NCI-H524 treated with DMSO at 0.1 percent for 48 hours (cell line): ENCODE data around the gene MYOD1.

ENCODE experiments used
- DNase-seq: peaks from one replicate; lab custom pipeline; 2025; lab: John Stamatoyannopoulos, UW

Gene MYOD1

DNA sequence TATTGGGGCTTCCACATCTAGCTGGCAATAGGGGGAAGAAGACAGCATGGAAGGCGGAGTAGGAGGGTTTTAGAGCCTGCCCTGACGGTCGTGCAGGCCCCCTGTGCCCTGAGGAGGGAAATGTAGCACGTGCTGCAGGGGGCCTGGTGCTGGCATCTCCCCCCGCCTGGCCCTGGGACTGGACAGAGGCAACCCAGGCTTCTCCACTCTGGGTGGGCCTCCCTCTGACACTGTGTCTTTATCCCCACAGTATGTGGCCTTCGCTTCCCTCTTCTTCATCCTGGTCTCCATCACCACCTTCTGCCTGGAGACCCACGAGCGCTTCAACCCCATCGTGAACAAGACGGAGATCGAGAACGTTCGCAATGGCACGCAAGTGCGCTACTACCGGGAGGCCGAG is 52.0 kb downstream of the MYOD1 start:
- DNase-seq, result no peak
